ENCODE measurements around the gene DIO2. TPM values are rescaled to one million over a fixed set of nuclear protein-coding genes. Genes with fewer than 3 reads are reported as not detected.

The DIO2 gene
- total RNA-seq, 1 donor, result 66.0 TPM

DNA sequence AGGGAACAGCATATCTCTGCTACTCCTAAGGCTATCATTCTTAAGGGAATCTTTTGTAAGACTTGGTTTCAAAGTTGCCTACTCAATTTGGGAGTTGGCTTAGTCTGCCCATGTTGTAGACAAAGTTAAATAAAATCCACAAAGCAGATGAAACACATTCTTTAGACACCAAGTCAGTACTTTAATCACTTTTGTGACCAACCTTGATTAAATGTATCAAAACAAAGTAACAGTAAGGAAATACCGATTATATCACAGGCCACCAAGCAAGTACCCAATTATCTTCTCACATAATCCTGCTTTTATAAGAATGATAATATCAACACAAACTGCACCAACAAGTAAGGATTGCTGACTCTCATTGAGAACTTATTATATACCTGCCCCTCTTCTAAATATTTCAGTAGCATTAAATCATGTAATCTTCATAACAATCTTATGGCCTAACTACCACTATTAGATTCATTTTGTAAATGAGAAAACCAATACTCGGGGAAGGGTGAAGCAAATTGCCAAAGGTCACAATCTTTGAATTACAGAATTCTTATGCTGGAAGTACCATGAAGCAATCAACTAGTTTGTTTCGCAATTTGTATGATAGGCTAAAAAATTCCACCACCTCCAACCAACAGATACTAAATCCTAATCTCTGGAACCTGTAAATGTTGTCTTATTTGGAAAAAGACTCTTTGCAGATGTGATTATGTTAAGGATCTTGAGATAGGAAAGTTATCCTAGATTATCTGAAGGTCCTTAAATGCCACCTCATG lies 12.6 kb upstream of the DIO2 start:
- TF ChIP-seq, protein P1, sequence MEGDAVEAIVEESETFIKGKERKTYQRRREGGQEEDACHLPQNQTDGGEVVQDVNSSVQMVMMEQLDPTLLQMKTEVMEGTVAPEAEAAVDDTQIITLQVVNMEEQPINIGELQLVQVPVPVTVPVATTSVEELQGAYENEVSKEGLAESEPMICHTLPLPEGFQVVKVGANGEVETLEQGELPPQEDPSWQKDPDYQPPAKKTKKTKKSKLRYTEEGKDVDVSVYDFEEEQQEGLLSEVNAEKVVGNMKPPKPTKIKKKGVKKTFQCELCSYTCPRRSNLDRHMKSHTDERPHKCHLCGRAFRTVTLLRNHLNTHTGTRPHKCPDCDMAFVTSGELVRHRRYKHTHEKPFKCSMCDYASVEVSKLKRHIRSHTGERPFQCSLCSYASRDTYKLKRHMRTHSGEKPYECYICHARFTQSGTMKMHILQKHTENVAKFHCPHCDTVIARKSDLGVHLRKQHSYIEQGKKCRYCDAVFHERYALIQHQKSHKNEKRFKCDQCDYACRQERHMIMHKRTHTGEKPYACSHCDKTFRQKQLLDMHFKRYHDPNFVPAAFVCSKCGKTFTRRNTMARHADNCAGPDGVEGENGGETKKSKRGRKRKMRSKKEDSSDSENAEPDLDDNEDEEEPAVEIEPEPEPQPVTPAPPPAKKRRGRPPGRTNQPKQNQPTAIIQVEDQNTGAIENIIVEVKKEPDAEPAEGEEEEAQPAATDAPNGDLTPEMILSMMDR (IDR thresholded peaks at IDR 0.05; ENCODE audit: insufficient read depth, low read length), result no peak
- H3K4me3 ChIP-seq (ENCODE audit: low read depth, low read length), result no peak overlapping the region
- peak; percentile 11 for DNase-seq (ENCODE audit: low read depth)

DNA sequence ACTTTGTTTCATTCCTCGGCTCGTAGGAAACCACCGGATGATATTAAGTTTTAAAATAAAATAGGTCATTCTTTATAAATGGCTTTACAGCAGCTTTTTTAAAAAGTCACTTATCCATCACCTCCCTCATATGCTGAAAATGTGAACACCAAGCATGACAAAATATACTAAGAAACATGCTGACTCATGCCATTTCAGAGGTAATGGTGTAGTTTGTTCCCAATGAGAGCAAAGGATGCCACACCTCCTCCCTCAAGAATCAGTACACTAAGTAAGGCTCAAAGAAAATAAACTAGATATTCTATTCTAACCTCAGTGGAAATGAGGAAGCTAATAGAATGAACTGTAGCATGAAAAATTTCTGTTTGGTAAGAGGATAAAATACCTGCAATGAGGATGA lies 5.5 kb upstream of the DIO2 start:
- TF ChIP-seq, protein P1 (IDR thresholded peaks at IDR 0.05; ENCODE audit: insufficient read depth, low read length), result no peak
- peak; percentile 6 for DNase-seq (ENCODE audit: low read depth)
- no peak overlapping the region for H3K4me3 ChIP-seq (ENCODE audit: low read depth, low read length)

DNA sequence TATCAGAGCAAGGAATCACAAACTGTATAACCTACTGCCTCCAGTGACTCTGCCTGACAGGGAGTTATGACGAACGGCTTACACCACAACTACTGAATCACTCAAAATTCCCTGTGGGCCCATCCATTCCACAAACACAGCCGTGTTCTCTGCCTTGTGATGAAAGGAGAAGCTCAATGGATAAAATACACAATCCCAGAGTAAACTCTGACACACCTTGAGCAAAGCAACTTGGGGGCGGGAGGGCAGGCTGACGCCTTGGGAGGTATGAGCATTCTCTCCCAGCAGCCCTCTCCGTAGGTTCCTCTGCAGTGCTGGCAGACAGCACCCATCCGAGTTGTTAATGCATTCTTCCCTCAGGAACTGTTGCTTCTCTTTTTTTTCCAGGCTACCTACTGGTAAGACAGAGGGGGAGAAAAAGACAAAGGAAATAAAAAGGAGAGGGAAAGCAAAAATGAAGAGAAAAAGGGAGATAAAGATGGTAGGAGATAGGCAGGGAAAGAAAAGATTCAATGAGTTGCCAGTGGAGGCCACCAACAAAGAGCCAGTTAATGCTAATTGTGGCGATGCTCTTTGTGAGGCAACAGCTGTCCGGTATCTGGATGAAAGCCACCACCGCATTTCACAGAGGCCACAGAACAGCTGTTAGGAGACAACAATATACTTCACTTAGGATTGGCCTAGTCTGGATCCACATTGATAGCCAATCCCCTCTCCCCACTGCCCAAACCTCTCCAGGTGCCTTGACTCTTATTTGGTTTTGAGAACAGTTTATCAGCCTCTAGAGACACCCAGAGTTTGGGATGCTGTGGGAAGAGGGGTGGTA lies 4.7 kb upstream of the DIO2 start:
- TF ChIP-seq, protein P1 (IDR thresholded peaks at IDR 0.05; ENCODE audit: insufficient read depth, low read length), result no peak
- peak; percentile 71 for DNase-seq (ENCODE audit: low read depth)
- no peak overlapping the region for H3K4me3 ChIP-seq (ENCODE audit: low read depth, low read length)

DNA sequence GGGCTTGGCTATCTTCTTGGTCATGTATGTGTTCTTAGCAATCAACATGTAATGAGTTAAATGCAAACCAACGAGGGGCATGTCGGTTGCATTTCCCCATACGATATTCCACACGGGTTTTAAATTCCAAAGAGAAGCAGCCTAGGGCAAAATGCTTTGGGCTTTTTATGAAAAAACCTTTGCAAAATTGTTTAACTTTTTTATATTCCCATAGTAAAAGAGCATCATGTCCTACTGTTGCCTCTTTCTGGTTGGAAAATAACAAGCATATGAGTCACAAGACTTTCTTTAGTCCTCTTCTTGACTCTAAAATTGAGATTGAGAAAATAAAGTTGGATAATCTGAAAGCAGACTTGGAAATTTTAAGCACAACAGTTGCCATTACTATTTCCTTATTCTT lies 3.8 kb upstream of the DIO2 start:
- peak; percentile 24 for DNase-seq (ENCODE audit: low read depth)
- TF ChIP-seq, protein P1 (IDR thresholded peaks at IDR 0.05; ENCODE audit: insufficient read depth, low read length), result no peak
- no peak overlapping the region for H3K4me3 ChIP-seq (ENCODE audit: low read depth, low read length)

DNA sequence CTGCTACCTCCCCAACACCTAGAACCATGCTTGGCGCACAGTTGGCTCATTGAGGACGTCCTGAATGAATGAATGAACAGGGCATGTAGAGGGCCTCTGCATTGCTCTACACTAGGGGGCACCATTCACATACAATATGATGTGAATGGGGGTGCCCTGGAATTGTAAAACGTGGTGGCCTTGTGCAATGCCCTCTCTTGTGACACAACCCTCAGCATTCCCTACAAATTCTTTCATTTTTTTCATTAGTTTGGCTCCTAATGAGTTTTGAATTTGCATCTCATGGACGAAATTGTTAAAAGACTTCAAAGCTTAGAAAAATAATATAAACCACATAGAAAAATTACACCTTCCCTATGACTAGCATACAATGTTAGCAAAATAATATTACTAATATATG lies 2.3 kb upstream of the DIO2 start:
- TF ChIP-seq, protein P1 (IDR thresholded peaks at IDR 0.05; ENCODE audit: insufficient read depth, low read length), result peak; percentile 77
- no peak overlapping the region for H3K4me3 ChIP-seq (ENCODE audit: low read depth, low read length)
- DNase-seq (ENCODE audit: low read depth), result peak; percentile 81

DNA sequence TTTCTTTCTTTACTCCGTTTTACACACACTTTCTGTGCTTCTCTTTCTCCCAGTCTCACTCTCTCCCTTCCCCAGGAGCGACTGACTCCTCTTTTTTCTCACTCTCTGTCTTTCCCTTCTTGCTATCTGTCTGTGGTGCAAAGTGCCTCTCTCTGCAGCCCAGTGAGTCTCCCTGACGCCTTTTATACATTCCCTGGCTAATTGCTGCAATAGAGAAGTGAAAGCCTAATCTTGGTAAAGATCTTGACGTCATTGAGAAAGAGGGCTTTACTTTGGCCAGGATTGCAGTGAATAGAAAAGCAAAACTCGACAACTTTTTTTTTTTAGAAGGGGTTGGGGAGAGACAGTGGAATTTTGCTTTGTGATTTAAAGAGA lies 706 bp upstream of the DIO2 start:
- peak; percentile 75 for DNase-seq (ENCODE audit: low read depth)
- peak overlapping the region; percentile 59 for H3K4me3 ChIP-seq (ENCODE audit: low read depth, low read length)
- TF ChIP-seq, protein P1 (IDR thresholded peaks at IDR 0.05; ENCODE audit: insufficient read depth, low read length), result no peak
